Fibroblast of lung (primary cell): ENCODE data around the gene PPP6R3. TPM values are rescaled to one million over a fixed set of nuclear protein-coding genes. Genes with fewer than 3 reads are reported as not detected.

Experiments
- DNase-seq, 2 donors: peaks; one replicate each; pipeline versions ENCODE4 v3.0.0 to v3.0.0-alpha.2; 2010; ENCODE audit warnings: low read depth in 2 of 2
- H2AFZ ChIP-seq: 2 replicates; pipeline ENCODE4 v1.5.1; 2012; ENCODE audit warnings: low read length, control low read depth, inconsistent platforms
- H3K27ac ChIP-seq: 2 replicates; pipeline ENCODE4 v1.5.1; 2011; ENCODE audit warnings: low read length, control low read depth; ENCODE audit not compliant: insufficient read depth
- H3K27me3 ChIP-seq: 2 replicates; pipeline ENCODE4 v1.5.1; 2011; ENCODE audit warnings: mild to moderate bottlenecking, low read length; ENCODE audit not compliant: control insufficient read depth, insufficient read depth
- H3K36me3 ChIP-seq: 2 replicates; pipeline ENCODE4 v1.5.1; 2011; ENCODE audit warnings: low read length; ENCODE audit not compliant: control insufficient read depth, insufficient read depth
- H3K4me1 ChIP-seq: 2 replicates; pipeline ENCODE4 v1.5.1; 2011; ENCODE audit warnings: low read length; ENCODE audit not compliant: control insufficient read depth, insufficient read depth; ENCODE audit errors: extremely low read depth
- H3K4me2 ChIP-seq: 2 replicates; pipeline ENCODE4 v1.5.1; 2011; ENCODE audit warnings: low read length, control low read depth; ENCODE audit not compliant: insufficient read depth; ENCODE audit errors: extremely low read depth
- H3K4me3 ChIP-seq, 4 experiments: fragments of 200-600 bp in 1 of 4; sonication (generic) in 1 of 4; replicated peaks in 1 of 4; 2 replicates each; pipeline ENCODE4 v1.5.1; 2011 to 2016; ENCODE audit warnings: low read length in 4 of 4, low read depth in 3 of 4, mild to moderate bottlenecking in 3 of 4, control low read depth in 2 of 4, inconsistent platforms in 1 of 4, mixed read lengths in 1 of 4; ENCODE audit not compliant: insufficient read depth in 1 of 4; ENCODE audit errors: control extremely low read depth in 1 of 4
- H3K79me2 ChIP-seq: 2 replicates; pipeline ENCODE4 v1.5.1; 2012; ENCODE audit warnings: mild to moderate bottlenecking, low read length, inconsistent platforms; ENCODE audit not compliant: control insufficient read depth, insufficient read depth
- H3K9ac ChIP-seq: 2 replicates; pipeline ENCODE4 v1.5.1; 2011; ENCODE audit warnings: mild to moderate bottlenecking, low read length, control low read depth; ENCODE audit not compliant: insufficient read depth
- H3K9me3 ChIP-seq: 2 replicates; pipeline ENCODE4 v1.5.1; 2012; ENCODE audit warnings: low read depth, low read length; ENCODE audit not compliant: control insufficient read depth, insufficient read depth
- H4K20me1 ChIP-seq: 2 replicates; pipeline ENCODE4 v1.5.1; 2011; ENCODE audit warnings: low read length; ENCODE audit not compliant: control insufficient read depth, insufficient read depth; ENCODE audit errors: extremely low read depth
- EZH2 ChIP-seq: IDR thresholded peaks from 2 replicates; pipeline ENCODE4 v1.5.1; 2012; ENCODE audit warnings: low read length, control low read depth, mild to moderate bottlenecking; ENCODE audit errors: missing control alignments
- polyA plus RNA-seq, 2 donors: library from polyadenylated mRNA; depleted of rRNA in 1 of 2; stranded (reverse) in 1 of 2; unstranded in 1 of 2; fragments of >200 nt; gene quantifications; 2 replicates each; pipeline ENCODE4 v1.2.1, GENCODE V29; 2011 to 2012; ENCODE audit warnings: missing spikeins in 1 of 2
- total RNA-seq: library from RNA; depleted of rRNA; stranded (reverse); fragments of >200 nt; gene quantifications from 2 replicates; pipeline ENCODE4 v1.2.1, GENCODE V29; 2014
- TF ChIP-seq, protein P1 (sequence below), 2 donors: IDR thresholded peaks in 1 of 2; conservative IDR thresholded peaks in 1 of 2; 1 replicate in 1 of 2; 2 replicates in 1 of 2; pipeline ENCODE4 v1.5.1; 2011 to 2012; ENCODE audit warnings: low read length in 2 of 2, control low read depth in 1 of 2, inconsistent platforms in 1 of 2, low read depth in 1 of 2, mild to moderate bottlenecking in 1 of 2

Gene PPP6R3
- total and polyA plus RNA-seq, 2 donors (not counting 1 experiment from before 2014, with no cell fraction given), result 44.2 to 120 TPM

DNA sequence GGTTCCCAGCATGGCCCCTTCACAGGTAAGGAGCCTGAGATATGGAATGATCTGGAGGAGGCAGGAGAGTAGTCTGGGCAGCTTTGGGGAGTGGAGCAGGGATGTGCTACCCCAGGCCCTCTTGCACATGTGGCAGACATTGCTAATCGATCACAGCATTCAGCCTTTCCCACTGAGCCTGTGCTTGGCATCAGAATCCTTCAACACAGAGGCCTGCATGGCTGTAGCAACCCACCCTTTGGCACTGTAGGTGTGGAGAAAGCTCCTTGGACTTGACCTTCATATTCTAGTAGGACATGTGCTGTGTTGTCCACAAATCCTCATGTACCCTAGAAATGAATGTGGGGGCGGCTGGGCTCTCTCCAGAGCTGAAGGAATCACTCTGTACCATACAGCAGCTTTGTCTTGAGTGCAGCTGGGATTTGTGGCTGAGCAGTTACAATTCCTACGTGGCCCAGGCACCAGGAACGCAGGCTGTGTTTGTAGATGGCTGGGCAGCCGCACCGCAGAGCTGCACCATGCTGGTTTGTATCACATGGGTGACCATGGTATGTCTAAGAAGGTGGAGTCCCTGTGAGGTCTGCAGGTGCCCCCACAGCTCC lies 21.8 kb upstream of the PPP6R3 start:
- no peaks in the 10 kb centered on the region for H3K27me3 ChIP-seq
- H3K4me3 ChIP-seq, result no peak overlapping the region
- no peak overlapping the region for H3K27ac ChIP-seq
- no peak overlapping the region for H2AFZ ChIP-seq
- no peaks in the 10 kb centered on the region for H4K20me1 ChIP-seq
- no peaks in the 10 kb centered on the region for H3K9me3 ChIP-seq
- no peaks in the 10 kb centered on the region for H3K36me3 ChIP-seq
- H3K9ac ChIP-seq, result no peak overlapping the region
- H3K4me2 ChIP-seq, result no peak overlapping the region
- TF ChIP-seq, protein P1, sequence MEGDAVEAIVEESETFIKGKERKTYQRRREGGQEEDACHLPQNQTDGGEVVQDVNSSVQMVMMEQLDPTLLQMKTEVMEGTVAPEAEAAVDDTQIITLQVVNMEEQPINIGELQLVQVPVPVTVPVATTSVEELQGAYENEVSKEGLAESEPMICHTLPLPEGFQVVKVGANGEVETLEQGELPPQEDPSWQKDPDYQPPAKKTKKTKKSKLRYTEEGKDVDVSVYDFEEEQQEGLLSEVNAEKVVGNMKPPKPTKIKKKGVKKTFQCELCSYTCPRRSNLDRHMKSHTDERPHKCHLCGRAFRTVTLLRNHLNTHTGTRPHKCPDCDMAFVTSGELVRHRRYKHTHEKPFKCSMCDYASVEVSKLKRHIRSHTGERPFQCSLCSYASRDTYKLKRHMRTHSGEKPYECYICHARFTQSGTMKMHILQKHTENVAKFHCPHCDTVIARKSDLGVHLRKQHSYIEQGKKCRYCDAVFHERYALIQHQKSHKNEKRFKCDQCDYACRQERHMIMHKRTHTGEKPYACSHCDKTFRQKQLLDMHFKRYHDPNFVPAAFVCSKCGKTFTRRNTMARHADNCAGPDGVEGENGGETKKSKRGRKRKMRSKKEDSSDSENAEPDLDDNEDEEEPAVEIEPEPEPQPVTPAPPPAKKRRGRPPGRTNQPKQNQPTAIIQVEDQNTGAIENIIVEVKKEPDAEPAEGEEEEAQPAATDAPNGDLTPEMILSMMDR (conservative IDR thresholded peaks at IDR 0.05 in 1 of 2, IDR thresholded peaks at IDR 0.05 in 1 of 2; ENCODE audit: low read depth in 1 of 2, low read length in 2 of 2), result no peak
- no peak for TF ChIP-seq EZH2
- no peaks in the 10 kb centered on the region for H3K79me2 ChIP-seq
- H3K4me1 ChIP-seq, result peaks cover 7% of the 10 kb centered on the region
- DNase-seq, result no peak

DNA sequence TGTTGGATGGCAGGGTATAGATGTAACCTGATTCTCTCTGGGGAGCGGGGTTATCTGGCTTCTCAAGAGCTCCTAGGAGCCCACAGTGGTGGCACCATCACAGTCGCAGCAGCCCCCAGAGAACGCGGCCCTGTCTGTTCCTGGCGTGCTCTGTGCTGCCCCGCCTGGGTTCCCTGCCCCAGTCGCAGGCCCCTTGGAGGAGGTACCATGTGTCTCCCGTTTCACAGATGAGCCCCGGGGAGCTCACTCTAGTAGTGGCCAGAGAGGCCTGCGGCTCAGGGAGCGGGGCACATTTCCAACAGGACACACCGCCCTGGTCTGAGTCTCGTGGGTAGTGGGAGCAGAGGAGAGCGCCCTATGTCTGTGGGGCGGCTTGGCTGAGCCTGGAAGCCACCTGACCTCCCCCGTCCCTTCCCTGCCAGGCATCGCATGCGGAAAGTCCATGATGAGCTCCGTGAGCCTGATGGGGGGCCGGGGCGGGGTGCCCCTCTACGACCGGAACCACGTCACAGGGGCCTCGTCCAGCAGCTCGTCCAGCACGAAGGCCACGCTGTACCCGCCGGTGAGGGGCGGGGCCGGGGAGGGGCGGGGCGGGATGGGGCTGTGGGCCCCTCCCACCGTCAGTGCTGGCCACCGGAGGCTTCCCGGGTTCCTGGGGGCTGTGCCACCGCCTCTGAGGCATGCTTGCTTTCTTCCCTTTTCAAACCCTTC lies 21.0 kb upstream of the PPP6R3 start:
- Histone ChIP-seq H3K36me3 (no peaks in the 10 kb centered on the region), H3K4me2 (no peak overlapping the region), H3K9me3 (no peaks in the 10 kb centered on the region), H4K20me1 (no peaks in the 10 kb centered on the region), H3K9ac (no peak overlapping the region), H3K4me3 (no peak overlapping the region), H2AFZ (no peak overlapping the region), H3K4me1 (peaks cover 7% of the 10 kb centered on the region), H3K27ac (no peak overlapping the region), H3K27me3 (no peaks in the 10 kb centered on the region), H3K79me2 (no peaks in the 10 kb centered on the region)
- DNase-seq, result no peak
- TF ChIP-seq, protein P1 (conservative IDR thresholded peaks at IDR 0.05 in 1 of 2, IDR thresholded peaks at IDR 0.05 in 1 of 2; ENCODE audit: low read depth in 1 of 2, low read length in 2 of 2), result no peak
- TF ChIP-seq EZH2, result no peak

DNA sequence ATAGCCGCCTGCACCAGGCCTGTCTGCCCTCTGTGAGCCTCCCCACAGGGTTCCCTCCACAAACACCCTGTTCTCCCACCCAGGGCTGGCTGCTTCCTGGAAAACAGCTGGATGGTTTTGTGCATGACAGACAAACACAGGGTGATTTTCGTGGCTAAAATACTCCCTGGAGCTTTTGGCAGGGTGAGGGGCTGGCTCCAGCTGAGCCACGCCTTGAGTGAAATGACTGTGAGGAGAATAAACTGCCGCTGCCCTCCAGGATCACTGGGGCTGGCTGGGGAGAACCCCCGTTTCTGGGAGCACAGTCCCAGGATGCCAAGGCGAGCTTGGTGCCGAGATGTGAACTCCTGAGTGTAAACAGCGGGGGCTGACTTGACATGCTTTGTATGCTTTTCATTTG lies 20.3 kb upstream of the PPP6R3 start:
- Histone ChIP-seq H3K4me3 (no peak overlapping the region), H3K36me3 (no peaks in the 10 kb centered on the region), H3K4me2 (no peak overlapping the region), H3K4me1 (peaks cover 7% of the 10 kb centered on the region), H3K9ac (no peak overlapping the region), H3K79me2 (no peaks in the 10 kb centered on the region), H2AFZ (no peak overlapping the region), H3K27me3 (no peaks in the 10 kb centered on the region), H3K27ac (no peak overlapping the region), H3K9me3 (no peaks in the 10 kb centered on the region), H4K20me1 (no peaks in the 10 kb centered on the region)
- TF ChIP-seq, protein P1 (conservative IDR thresholded peaks at IDR 0.05 in 1 of 2, IDR thresholded peaks at IDR 0.05 in 1 of 2; ENCODE audit: low read depth in 1 of 2, low read length in 2 of 2), result no peak
- no peak for TF ChIP-seq EZH2
- DNase-seq, result peak in 1 of 2 donors; percentile 44
